SU-DHL-6 (cell line): Measurements from ENCODE around the gene MYH8.

ENCODE experiments used
- EZH2phosphoT487 ChIP-seq: fragments of 200-600 bp; sonication (generic), shearing (Covaris generic); conservative IDR thresholded peaks from 2 replicates; pipeline ENCODE4 v1.6.1; 2018; ENCODE audit warnings: mild to moderate bottlenecking, antibody characterized with exemption, low read length, moderate library complexity, mixed read lengths
- TF ChIP-seq, protein P1 (sequence below): fragments of 200-600 bp; sonication (generic); IDR thresholded peaks from one replicate; pipeline ENCODE4 v1.5.1; 2017; ENCODE audit warnings: antibody characterized with exemption, mild to moderate bottlenecking, low read length, moderate library complexity; ENCODE audit not compliant: insufficient read depth, poor library complexity, severe bottlenecking

DNA sequence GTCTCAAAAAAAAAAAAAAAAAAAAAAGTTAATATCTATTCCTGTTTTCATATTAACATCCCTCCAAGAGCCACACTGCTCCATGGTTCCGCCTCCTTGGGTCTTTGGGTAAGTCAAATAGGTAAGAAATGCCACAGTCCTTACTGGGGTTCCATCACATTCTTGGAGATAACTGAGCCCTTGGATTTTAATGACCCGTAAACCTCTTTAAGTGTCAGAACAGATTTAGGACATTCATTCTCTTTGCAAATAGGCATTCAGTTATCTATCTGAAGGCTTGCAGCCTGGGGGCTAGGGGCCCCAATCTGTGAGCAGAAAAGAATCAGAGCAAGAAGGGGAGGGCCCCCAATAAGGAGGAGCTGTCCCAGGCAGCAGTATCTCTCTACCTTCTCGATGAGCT, 76.9 kb downstream of the MYH8 start:
- TF ChIP-seq, protein P1, sequence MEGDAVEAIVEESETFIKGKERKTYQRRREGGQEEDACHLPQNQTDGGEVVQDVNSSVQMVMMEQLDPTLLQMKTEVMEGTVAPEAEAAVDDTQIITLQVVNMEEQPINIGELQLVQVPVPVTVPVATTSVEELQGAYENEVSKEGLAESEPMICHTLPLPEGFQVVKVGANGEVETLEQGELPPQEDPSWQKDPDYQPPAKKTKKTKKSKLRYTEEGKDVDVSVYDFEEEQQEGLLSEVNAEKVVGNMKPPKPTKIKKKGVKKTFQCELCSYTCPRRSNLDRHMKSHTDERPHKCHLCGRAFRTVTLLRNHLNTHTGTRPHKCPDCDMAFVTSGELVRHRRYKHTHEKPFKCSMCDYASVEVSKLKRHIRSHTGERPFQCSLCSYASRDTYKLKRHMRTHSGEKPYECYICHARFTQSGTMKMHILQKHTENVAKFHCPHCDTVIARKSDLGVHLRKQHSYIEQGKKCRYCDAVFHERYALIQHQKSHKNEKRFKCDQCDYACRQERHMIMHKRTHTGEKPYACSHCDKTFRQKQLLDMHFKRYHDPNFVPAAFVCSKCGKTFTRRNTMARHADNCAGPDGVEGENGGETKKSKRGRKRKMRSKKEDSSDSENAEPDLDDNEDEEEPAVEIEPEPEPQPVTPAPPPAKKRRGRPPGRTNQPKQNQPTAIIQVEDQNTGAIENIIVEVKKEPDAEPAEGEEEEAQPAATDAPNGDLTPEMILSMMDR = no peak
- TF ChIP-seq EZH2phosphoT487 = no peak
